ENCODE data around the gene GALNT18.

- TF ChIP-seq CTCF (optimal IDR thresholded peaks at IDR 0.05 in 1 of 3, IDR thresholded peaks at IDR 0.05 in 1 of 3, conservative IDR thresholded peaks at IDR 0.05 in 1 of 3; ENCODE audit: extremely low read depth in 1 of 3, insufficient read depth in 2 of 3, low read length in 3 of 3) = no peak
- TF ChIP-seq EZH2 (IDR thresholded peaks at IDR 0.05; ENCODE audit: low read length) = no peak
Observed at GRCh38 chr11:11577932-11578911, 43.6 kb downstream of the GALNT18 start.

Measured in keratinocyte (primary cell).